ENCODE measurements around the gene IQCN. TPM values are rescaled to one million over a fixed set of nuclear protein-coding genes. Genes with fewer than 3 reads are reported as not detected.

The IQCN gene
- total and polyA plus RNA-seq, 10 of the 15 experiments (the other 5 are each of a cell fraction or from before 2014, with no cell fraction given) = 0.01 to 0.54 (median 0.23) TPM; not detected in 3

DNA sequence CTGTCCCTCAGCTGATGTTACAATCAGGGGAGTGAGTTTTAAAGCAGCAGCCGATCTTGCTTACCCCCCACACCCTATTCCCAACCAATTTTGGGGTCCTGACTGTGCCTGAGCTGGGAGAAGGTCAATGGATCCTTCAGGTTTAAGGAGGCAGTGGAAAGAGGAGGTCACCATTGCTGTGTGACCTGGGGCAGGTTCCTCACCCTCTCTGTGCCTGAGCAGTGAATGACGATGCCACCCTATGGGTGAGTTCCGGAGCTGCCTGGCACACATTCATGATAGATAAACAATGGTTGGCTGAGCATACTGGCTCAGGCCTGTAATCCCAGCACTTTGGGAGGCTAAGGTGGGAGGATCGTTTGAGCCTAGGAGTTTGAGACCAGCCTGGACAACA lies 27.5 kb upstream of the IQCN start:
- intact Hi-C loops (cut with micrococcal nuclease; ENCODE audit: unreplicated experiment) (no loop called here), in situ Hi-C loops (cut with MboI) (no loop called here)
- Histone ChIP-seq H3K4me2 (ENCODE audit: control insufficient read depth, insufficient read depth) (no peak overlapping the region), H3K27me3 (replicated peaks in 1 of 2; ENCODE audit: control insufficient read depth in 2 of 2, insufficient read depth in 2 of 2, low read length in 1 of 2) (no peaks in the 10 kb centered on the region), H3K79me2 (ENCODE audit: control insufficient read depth, insufficient read depth, low read length) (peaks cover 20% of the 10 kb centered on the region), H3K9me3 (replicated peaks; ENCODE audit: control insufficient read depth, insufficient read depth, low read length) (no peaks in the 10 kb centered on the region), H3K27ac (ENCODE audit: control insufficient read depth, insufficient read depth) (no peak overlapping the region), H4K20me1 (ENCODE audit: control insufficient read depth, insufficient read depth) (no peaks in the 10 kb centered on the region), H3K4me3 (no peak overlapping the region), H3K4me1 (ENCODE audit: control insufficient read depth, insufficient read depth, low read length) (peaks cover 19% of the 10 kb centered on the region), H3K9ac (ENCODE audit: control insufficient read depth, insufficient read depth, low read length) (no peak overlapping the region), H3K36me3 (ENCODE audit: control insufficient read depth in 2 of 2, insufficient read depth in 2 of 2, low read length in 1 of 2) (peaks cover 2 to 3% of the 10 kb centered on the region in 2 experiments; a peak in 2 of 4 replicates), H2AFZ (ENCODE audit: control insufficient read depth, low read depth, low read length) (no peak overlapping the region)
- FAIRE-seq (no peak), ATAC-seq (no peak), DNase-seq (ENCODE audit: low read depth, low spot score) (no peak)
- SMC1A ChIA-PET (ENCODE audit: uncharacterized antibody, unreplicated experiment) = interaction anchor here (1.5 to 4.0 kb wide), 2 partner anchors 9 to 21 kb away, joined by 9 to 63 read pairs; partner anchors contain the start of gene JUND
- WGBS (ENCODE audit: insufficient coverage, insufficient replicate concordance, low lambda C conversion rate, missing lambda C conversion rate) = 85% methylated on average over 4 of the region's 4 CpGs
- no TSS peak for BruUV-seq (replicated peaks)
- CTCF ChIA-PET = interaction anchor here (2.6 to 5.3 kb wide), 2 partner anchors 9 to 22 kb away, joined by 10 to 122 read pairs; partner anchors contain the start of gene JUND
- POLR2A ChIA-PET = interaction anchor here (0.5 to 5.8 kb wide), 7 partner anchors 10 to 1105 kb away, joined by 3 to 196 read pairs (median 6); partner anchors contain the start of genes JUND and LSM4
- RAD21 ChIA-PET (ENCODE audit: unreplicated experiment) = interaction anchor here (0.7 to 5.0 kb wide), 3 partner anchors 9 to 29 kb away, joined by 3 to 135 read pairs (median 13); partner anchors contain the start of gene JUND
- TF ChIP-seq SMARCA5 (IDR thresholded peaks at IDR 0.05) (peak; percentile 27; the same call in 1 of the 2 replicates), ASH2L (IDR thresholded peaks at IDR 0.05; ENCODE audit: borderline replicate concordance, low read depth) (no peak)

DNA sequence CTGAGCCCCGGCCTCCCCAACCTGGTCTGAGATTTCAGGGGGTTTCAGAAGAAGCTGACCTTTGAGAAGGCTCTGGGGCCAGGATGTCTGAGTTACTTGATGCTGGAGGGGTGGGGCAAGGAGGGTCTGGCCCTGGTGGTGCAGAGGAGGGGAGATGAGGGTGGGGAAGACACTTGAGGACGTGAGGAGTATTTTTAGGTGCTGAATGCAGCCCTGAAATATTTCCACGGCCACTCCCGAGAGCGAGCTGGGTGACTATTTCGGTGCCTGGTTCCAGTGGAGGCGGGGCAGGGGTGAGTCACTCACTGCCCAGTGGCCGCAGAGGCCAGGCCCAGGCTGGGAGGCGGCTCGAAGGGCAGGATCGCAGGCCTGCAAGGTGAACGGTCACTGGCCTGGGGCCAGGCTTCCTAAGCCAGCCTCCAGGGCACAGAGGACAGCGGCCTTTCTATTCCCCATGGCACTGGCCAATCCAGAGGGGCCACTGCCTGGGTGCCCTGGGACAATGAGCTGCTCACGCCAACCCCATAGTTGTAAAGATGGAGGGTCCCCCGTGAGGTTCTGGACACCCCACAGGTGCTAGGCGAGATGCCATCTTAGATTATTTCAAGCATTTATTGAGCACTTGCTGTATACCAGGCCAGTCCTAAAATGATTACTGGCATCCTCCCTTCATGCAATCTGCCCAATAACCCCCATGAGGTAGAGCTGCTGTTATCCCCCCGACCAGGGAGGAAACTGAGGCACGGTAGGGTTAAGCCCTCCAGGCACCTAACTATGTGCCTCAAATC lies 26.9 kb upstream of the IQCN start:
- Histone ChIP-seq H3K27ac (ENCODE audit: control insufficient read depth, insufficient read depth) (no peak overlapping the region), H3K4me2 (ENCODE audit: control insufficient read depth, insufficient read depth) (no peak overlapping the region), H3K9me3 (replicated peaks; ENCODE audit: control insufficient read depth, insufficient read depth, low read length) (no peaks in the 10 kb centered on the region), H3K36me3 (ENCODE audit: control insufficient read depth in 2 of 2, insufficient read depth in 2 of 2, low read length in 1 of 2) (no peaks in the 10 kb centered on the region), H3K9ac (ENCODE audit: control insufficient read depth, insufficient read depth, low read length) (no peak overlapping the region), H3K4me3 (no peak overlapping the region), H2AFZ (ENCODE audit: control insufficient read depth, low read depth, low read length) (no peak overlapping the region), H3K4me1 (ENCODE audit: control insufficient read depth, insufficient read depth, low read length) (peaks cover 13% of the 10 kb centered on the region), H4K20me1 (ENCODE audit: control insufficient read depth, insufficient read depth) (no peaks in the 10 kb centered on the region), H3K27me3 (replicated peaks in 1 of 2; ENCODE audit: control insufficient read depth in 2 of 2, insufficient read depth in 2 of 2, low read length in 1 of 2) (no peaks in the 10 kb centered on the region), H3K79me2 (ENCODE audit: control insufficient read depth, insufficient read depth, low read length) (peaks cover 20% of the 10 kb centered on the region)
- no peak for FAIRE-seq
- DNase-seq (ENCODE audit: low read depth, low spot score) = no peak
- in situ Hi-C loops (cut with MboI) = no loop called here
- RAD21 ChIA-PET (ENCODE audit: unreplicated experiment) = interaction anchor here (1.0 to 5.0 kb wide), 3 partner anchors 9 to 27 kb away, joined by 3 to 135 read pairs (median 13); partner anchors contain the start of gene JUND
- SMC1A ChIA-PET (ENCODE audit: uncharacterized antibody, unreplicated experiment) = no interaction called here
- POLR2A ChIA-PET = interaction anchor here (0.5 to 5.8 kb wide), 5 partner anchors 10 to 108 kb away, joined by 3 to 196 read pairs (median 6); partner anchors contain the start of genes JUND and LSM4
- no TSS peak for BruUV-seq (replicated peaks)
- 58% methylated on average over 17 of the region's 18 CpGs for WGBS (ENCODE audit: insufficient coverage, insufficient replicate concordance, low lambda C conversion rate, missing lambda C conversion rate)
- intact Hi-C loops (cut with micrococcal nuclease; ENCODE audit: unreplicated experiment) = no loop called here
- CTCF ChIA-PET = interaction anchor here (2.6 to 5.3 kb wide), 2 partner anchors 9 to 21 kb away, joined by 10 to 122 read pairs; partner anchors contain the start of gene JUND
- no peak for ATAC-seq
- no peak for TF ChIP-seq EED (IDR thresholded peaks at IDR 0.05; ENCODE audit: low read depth)
- no peak for TF ChIP-seq RAD51 (IDR thresholded peaks at IDR 0.05)
- TF ChIP-seq NBN (IDR thresholded peaks at IDR 0.05) = no peak
- no peak for TF ChIP-seq SIN3A (IDR thresholded peaks at IDR 0.05; ENCODE audit: low read depth, low read length)
- TF ChIP-seq ZSCAN29 (IDR thresholded peaks at IDR 0.05) = no peak
- TF ChIP-seq SUPT20H (IDR thresholded peaks at IDR 0.05; ENCODE audit: borderline replicate concordance, control insufficient read depth, low read depth, low read length) = no peak
- TF ChIP-seq, protein P1, sequence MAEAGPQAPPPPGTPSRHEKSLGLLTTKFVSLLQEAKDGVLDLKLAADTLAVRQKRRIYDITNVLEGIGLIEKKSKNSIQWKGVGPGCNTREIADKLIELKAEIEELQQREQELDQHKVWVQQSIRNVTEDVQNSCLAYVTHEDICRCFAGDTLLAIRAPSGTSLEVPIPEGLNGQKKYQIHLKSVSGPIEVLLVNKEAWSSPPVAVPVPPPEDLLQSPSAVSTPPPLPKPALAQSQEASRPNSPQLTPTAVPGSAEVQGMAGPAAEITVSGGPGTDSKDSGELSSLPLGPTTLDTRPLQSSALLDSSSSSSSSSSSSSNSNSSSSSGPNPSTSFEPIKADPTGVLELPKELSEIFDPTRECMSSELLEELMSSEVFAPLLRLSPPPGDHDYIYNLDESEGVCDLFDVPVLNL (IDR thresholded peaks at IDR 0.05; ENCODE audit: low read depth, low read length) = no peak
- TF ChIP-seq HDAC6 (IDR thresholded peaks at IDR 0.05; ENCODE audit: unreplicated experiment) = no peak
- no peak for TF ChIP-seq SPI1 (IDR thresholded peaks at IDR 0.05; ENCODE audit: borderline replicate concordance, insufficient read depth, low read depth, low read length)
- TF ChIP-seq ETV6 (conservative IDR thresholded peaks at IDR 0.05 in 1 of 2, IDR thresholded peaks at IDR 0.05 in 1 of 2; ENCODE audit: borderline replicate concordance in 1 of 2, low read depth in 1 of 2) = no peak
- TF ChIP-seq, protein P2, sequence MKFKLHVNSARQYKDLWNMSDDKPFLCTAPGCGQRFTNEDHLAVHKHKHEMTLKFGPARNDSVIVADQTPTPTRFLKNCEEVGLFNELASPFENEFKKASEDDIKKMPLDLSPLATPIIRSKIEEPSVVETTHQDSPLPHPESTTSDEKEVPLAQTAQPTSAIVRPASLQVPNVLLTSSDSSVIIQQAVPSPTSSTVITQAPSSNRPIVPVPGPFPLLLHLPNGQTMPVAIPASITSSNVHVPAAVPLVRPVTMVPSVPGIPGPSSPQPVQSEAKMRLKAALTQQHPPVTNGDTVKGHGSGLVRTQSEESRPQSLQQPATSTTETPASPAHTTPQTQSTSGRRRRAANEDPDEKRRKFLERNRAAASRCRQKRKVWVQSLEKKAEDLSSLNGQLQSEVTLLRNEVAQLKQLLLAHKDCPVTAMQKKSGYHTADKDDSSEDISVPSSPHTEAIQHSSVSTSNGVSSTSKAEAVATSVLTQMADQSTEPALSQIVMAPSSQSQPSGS (IDR thresholded peaks at IDR 0.05; ENCODE audit: low read length) = no peak
- no peak for TF ChIP-seq BRCA1 (IDR thresholded peaks at IDR 0.05; ENCODE audit: low read depth, low read length)
